Testis (tissue), 2 donors: Measurements from ENCODE around the gene TECPR2.

ENCODE experiments used
- POLR2A ChIP-seq: fragments of 450-650 bp; IDR thresholded peaks from one replicate; pipeline ENCODE4 v1.6.1; 2017; ENCODE audit warnings: antibody characterized with exemption, mild to moderate bottlenecking, moderate library complexity
- TF ChIP-seq, protein P1 (sequence below), 3 experiments: fragments of 450-650 bp in 2 of 3; fragments of 200-600 bp in 1 of 3; sonication (generic) in 1 of 3; IDR thresholded peaks; one replicate each; pipeline ENCODE4 v1.5.1; 2016 to 2019; ENCODE audit warnings: antibody characterized with exemption in 3 of 3, mild to moderate bottlenecking in 2 of 3, moderate library complexity in 1 of 3

DNA sequence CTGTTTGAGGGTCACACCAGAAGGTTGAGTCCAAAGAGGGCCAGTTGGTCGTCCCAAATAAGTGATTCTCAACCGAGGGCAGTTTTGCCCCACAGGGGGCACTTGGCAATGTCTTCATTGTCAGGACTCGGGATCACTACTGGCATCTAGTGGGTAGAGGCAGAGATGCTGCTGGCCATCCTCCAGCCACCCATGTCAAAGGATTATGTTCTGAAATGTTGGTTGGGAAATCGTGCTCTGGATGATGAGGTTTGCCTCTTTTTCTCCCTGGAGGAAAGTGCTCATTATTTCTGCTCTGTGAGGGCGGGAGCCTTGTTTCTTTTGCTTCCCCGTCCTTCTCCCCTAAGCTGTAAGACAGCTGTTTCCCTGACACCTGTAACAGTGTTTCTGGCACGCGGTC is 39.6 kb upstream of the TECPR2 start:
- TF ChIP-seq, protein P1, sequence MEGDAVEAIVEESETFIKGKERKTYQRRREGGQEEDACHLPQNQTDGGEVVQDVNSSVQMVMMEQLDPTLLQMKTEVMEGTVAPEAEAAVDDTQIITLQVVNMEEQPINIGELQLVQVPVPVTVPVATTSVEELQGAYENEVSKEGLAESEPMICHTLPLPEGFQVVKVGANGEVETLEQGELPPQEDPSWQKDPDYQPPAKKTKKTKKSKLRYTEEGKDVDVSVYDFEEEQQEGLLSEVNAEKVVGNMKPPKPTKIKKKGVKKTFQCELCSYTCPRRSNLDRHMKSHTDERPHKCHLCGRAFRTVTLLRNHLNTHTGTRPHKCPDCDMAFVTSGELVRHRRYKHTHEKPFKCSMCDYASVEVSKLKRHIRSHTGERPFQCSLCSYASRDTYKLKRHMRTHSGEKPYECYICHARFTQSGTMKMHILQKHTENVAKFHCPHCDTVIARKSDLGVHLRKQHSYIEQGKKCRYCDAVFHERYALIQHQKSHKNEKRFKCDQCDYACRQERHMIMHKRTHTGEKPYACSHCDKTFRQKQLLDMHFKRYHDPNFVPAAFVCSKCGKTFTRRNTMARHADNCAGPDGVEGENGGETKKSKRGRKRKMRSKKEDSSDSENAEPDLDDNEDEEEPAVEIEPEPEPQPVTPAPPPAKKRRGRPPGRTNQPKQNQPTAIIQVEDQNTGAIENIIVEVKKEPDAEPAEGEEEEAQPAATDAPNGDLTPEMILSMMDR (IDR thresholded peaks at IDR 0.05): peak in 2 of 3 experiments; percentile 23 to 41
- no peak for TF ChIP-seq POLR2A
